PC-3 (cell line): ENCODE results near the gene MAP3K8.

ENCODE experiments used
- EZH2 ChIP-seq: fragments of 300-600 bp; sonication (generic); IDR thresholded peaks from one replicate; pipeline ENCODE4 v1.6.1; 2017; ENCODE audit warnings: antibody characterized with exemption, mild to moderate bottlenecking, low read length; ENCODE audit not compliant: unreplicated experiment
- TF ChIP-seq, protein P1 (sequence below): fragments of 300-600 bp; sonication (generic); conservative IDR thresholded peaks from 2 replicates; pipeline ENCODE4 v1.5.1; 2017; ENCODE audit warnings: antibody characterized with exemption, low read depth, mild to moderate bottlenecking, low read length

DNA sequence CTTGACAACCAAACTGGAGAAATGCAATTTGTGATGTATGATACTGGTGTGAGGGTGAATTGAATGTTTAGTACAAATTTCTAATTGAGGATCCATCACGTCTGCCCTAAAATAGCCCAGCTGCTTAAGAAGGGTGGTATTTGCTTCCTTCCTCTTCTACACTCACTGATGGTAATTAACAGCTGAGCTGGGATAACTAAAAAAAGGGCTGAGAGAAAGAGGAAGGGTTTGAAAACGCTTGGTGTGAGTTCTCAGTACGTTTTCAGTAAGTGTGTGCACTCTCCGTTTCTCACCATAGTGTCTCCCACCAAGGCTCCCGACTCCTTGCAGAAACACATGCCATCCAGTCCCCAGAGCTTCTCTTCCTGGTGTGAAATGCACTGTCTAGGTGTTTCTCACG lies 54.3 kb downstream of the MAP3K8 start:
- TF ChIP-seq, protein P1, sequence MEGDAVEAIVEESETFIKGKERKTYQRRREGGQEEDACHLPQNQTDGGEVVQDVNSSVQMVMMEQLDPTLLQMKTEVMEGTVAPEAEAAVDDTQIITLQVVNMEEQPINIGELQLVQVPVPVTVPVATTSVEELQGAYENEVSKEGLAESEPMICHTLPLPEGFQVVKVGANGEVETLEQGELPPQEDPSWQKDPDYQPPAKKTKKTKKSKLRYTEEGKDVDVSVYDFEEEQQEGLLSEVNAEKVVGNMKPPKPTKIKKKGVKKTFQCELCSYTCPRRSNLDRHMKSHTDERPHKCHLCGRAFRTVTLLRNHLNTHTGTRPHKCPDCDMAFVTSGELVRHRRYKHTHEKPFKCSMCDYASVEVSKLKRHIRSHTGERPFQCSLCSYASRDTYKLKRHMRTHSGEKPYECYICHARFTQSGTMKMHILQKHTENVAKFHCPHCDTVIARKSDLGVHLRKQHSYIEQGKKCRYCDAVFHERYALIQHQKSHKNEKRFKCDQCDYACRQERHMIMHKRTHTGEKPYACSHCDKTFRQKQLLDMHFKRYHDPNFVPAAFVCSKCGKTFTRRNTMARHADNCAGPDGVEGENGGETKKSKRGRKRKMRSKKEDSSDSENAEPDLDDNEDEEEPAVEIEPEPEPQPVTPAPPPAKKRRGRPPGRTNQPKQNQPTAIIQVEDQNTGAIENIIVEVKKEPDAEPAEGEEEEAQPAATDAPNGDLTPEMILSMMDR = no peak
- TF ChIP-seq EZH2 = no peak
